KMS-11 (cell line): ENCODE measurements around the gene RAPGEF1.

Experiments
- H2AFZ ChIP-seq: fragments of 200-600 bp; sonication (generic); 2 replicates; pipeline ENCODE4 v1.6.1; 2016; ENCODE audit warnings: antibody characterized with exemption, mixed run types, low read depth
- H3K27ac ChIP-seq: fragments of 200-600 bp; sonication (generic); 2 replicates; pipeline ENCODE4 v1.6.1; 2016; ENCODE audit warnings: mild to moderate bottlenecking, mixed run types
- H3K27me3 ChIP-seq: fragments of 200-600 bp; sonication (generic); 2 replicates; pipeline ENCODE4 v1.6.1; 2017; ENCODE audit warnings: mild to moderate bottlenecking, low read depth, mixed run types, moderate library complexity; ENCODE audit not compliant: insufficient read depth
- H3K36me3 ChIP-seq: fragments of 200-600 bp; sonication (generic); 2 replicates; pipeline ENCODE4 v1.6.1; 2017; ENCODE audit warnings: mild to moderate bottlenecking, mixed run types; ENCODE audit not compliant: insufficient read depth
- H3K4me1 ChIP-seq: fragments of 200-600 bp; sonication (generic); 2 replicates; pipeline ENCODE4 v1.6.1; 2016; ENCODE audit warnings: mild to moderate bottlenecking, low read depth, mixed run types; ENCODE audit not compliant: poor library complexity, severe bottlenecking
- H3K4me2 ChIP-seq: fragments of 200-600 bp; sonication (generic); 2 replicates; pipeline ENCODE4 v1.7.0; 2016; ENCODE audit warnings: mild to moderate bottlenecking, mixed run types
- H3K4me3 ChIP-seq: fragments of 200-600 bp; sonication (generic); IDR thresholded peaks from 2 replicates; pipeline ENCODE4 v1.6.1; 2017; ENCODE audit warnings: low read depth, low read length, mixed read lengths; ENCODE audit not compliant: insufficient read depth
- H3K79me2 ChIP-seq: fragments of 200-600 bp; sonication (generic); 2 replicates; pipeline ENCODE4 v1.6.1; 2016; ENCODE audit warnings: low read depth, mixed run types; ENCODE audit not compliant: insufficient read depth
- H3K9ac ChIP-seq: fragments of 200-600 bp; sonication (generic); 2 replicates; pipeline ENCODE4 v1.6.1; 2016; ENCODE audit warnings: mild to moderate bottlenecking, mixed run types
- H4K20me1 ChIP-seq: fragments of 200-600 bp; sonication (generic); 2 replicates; pipeline ENCODE4 v1.6.1; 2016; ENCODE audit warnings: mild to moderate bottlenecking, mixed run types; ENCODE audit not compliant: insufficient read depth
- CTCF ChIP-seq: fragments of 200-600 bp; sonication (generic); conservative IDR thresholded peaks from 2 replicates; pipeline ENCODE4 v1.6.1; 2017; ENCODE audit warnings: low read depth, mild to moderate bottlenecking, antibody characterized with exemption, low read length, moderate library complexity, mixed read lengths

Gene RAPGEF1

DNA sequence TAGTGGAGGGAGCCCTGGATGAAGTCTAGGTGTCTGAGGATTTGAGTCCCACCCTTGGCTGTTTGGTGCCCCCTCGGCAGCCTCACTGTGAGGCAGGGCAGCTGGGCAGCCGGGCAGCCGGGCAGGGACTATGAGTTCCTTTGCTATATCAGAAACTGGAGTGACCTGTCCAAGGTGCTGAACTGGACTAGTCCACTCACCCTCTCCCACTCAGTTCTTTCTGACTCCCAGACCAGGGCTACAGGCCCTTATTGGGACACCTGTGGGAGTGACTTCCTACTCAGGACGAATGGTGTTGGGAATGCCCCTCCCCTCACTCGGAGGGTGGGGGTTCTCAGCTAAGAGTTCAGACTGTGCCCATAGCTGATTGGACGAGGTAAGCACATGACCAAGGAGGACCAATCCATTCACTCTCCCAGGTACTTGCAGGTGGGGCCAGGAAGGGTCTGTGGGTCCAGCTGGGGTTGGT is 34.1 kb upstream of the RAPGEF1 start:
- Histone ChIP-seq H3K27me3 (peaks cover 55% of the 10 kb centered on the region), H3K79me2 (no peaks in the 10 kb centered on the region), H3K36me3 (no peaks in the 10 kb centered on the region), H3K4me2 (no peak overlapping the region), H3K4me3 (no peak overlapping the region), H3K9ac (no peak overlapping the region), H4K20me1 (peaks cover 3% of the 10 kb centered on the region; the same call in 1 of the 2 replicates), H3K27ac (no peak overlapping the region), H2AFZ (no peak overlapping the region), H3K4me1 (no peaks in the 10 kb centered on the region)
- TF ChIP-seq CTCF = no peak

- H3K4me3 ChIP-seq = no peak overlapping the region
- H2AFZ ChIP-seq = no peak overlapping the region
- H3K4me2 ChIP-seq = no peak overlapping the region
- peaks cover 52% of the 10 kb centered on the region for H3K27me3 ChIP-seq
- no peaks in the 10 kb centered on the region for H3K79me2 ChIP-seq
- H4K20me1 ChIP-seq = peaks cover 3% of the 10 kb centered on the region; the same call in 1 of the 2 replicates
- no peaks in the 10 kb centered on the region for H3K4me1 ChIP-seq
- no peak overlapping the region for H3K9ac ChIP-seq
- H3K27ac ChIP-seq = no peak overlapping the region
- no peak for TF ChIP-seq CTCF
- no peaks in the 10 kb centered on the region for H3K36me3 ChIP-seq
Observed at GRCh38 chr9:131772940-131773339, 33.1 kb upstream of the RAPGEF1 start.

DNA sequence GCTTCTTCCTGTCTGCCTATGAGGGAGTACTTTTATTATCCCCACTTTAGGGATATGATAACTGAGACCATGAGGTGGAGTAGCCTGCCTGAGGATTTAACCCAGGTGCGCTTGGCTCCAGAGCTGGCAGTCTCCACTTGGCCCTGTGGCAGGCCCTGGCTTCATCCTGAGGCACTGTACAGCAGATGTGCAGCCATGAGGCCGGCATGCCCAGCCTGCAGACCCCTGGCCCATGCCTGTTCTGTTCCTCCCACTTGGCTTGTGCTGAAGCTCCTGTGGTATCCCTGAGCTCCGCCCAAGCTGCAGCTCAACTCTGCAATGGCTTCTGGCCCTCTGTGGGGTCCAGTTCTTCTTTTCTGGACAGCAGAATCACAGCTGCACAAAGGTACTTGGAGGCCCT is 31.8 kb upstream of the RAPGEF1 start:
- Histone ChIP-seq H4K20me1 (peaks cover 3% of the 10 kb centered on the region; the same call in 1 of the 2 replicates), H3K9ac (no peak overlapping the region), H2AFZ (no peak overlapping the region), H3K36me3 (no peaks in the 10 kb centered on the region), H3K4me2 (no peak overlapping the region), H3K27me3 (peaks cover 56% of the 10 kb centered on the region), H3K4me3 (no peak overlapping the region), H3K4me1 (no peaks in the 10 kb centered on the region), H3K79me2 (no peaks in the 10 kb centered on the region), H3K27ac (no peak overlapping the region)
- TF ChIP-seq CTCF = no peak

- Histone ChIP-seq H3K27me3 (peaks cover 78% of the 10 kb centered on the region), H4K20me1 (no peaks in the 10 kb centered on the region), H3K4me1 (no peaks in the 10 kb centered on the region), H3K9ac (no peak overlapping the region), H3K4me2 (no peak overlapping the region), H3K4me3 (no peak overlapping the region), H3K36me3 (no peaks in the 10 kb centered on the region), H3K79me2 (no peaks in the 10 kb centered on the region), H3K27ac (no peak overlapping the region), H2AFZ (no peak overlapping the region)
- no peak for TF ChIP-seq CTCF
Observed at GRCh38 chr9:131769361-131769760, 29.5 kb upstream of the RAPGEF1 start.
